Measurements from ENCODE around the gene SPINK7.

Gene SPINK7

GRCh38 chr5:148353634-148354033 is 41.4 kb downstream of the SPINK7 start:
- Histone ChIP-seq H3K36me3 (no peaks in the 10 kb centered on the region), H3K27me3 (no peaks in the 10 kb centered on the region), H3K27ac (no peak overlapping the region), H3K4me1 (no peaks in the 10 kb centered on the region), H3K9me3 (no peaks in the 10 kb centered on the region), H3K4me3 (no peak overlapping the region)
- TF ChIP-seq CTCF (IDR thresholded peaks at IDR 0.05): no peak
- DNase-seq: no peak
- intact Hi-C loops (cut with DNase I; ENCODE audit: low total_unique reads): no loop called here

GRCh38 chr5:148364343-148364742 is 52.1 kb downstream of the SPINK7 start:
- peaks cover 0 to 16% (median 0%) of the 10 kb centered on the region in 3 donors for H3K9me3 ChIP-seq
- H3K4me3 ChIP-seq: no peak overlapping the region
- DNase-seq: no peak
- H3K27ac ChIP-seq: no peak overlapping the region
- no peak for TF ChIP-seq CTCF (IDR thresholded peaks at IDR 0.05)
- no peaks in the 10 kb centered on the region for H3K27me3 ChIP-seq
- no peaks in the 10 kb centered on the region for H3K4me1 ChIP-seq
- H3K36me3 ChIP-seq: no peaks in the 10 kb centered on the region
- intact Hi-C loops (cut with DNase I; ENCODE audit: low total_unique reads): no loop called here

Measured in tibial artery (tissue), 4 donors.